Stimulated activated CD8-positive, alpha-beta memory T cell treated with anti-CD3 and anti-CD28 coated beads, Interleukin-2, amount 100 ng/mL, for 1 hour (primary cell): Measurements from ENCODE around the gene GLMN.

Experiments
- DNase-seq, 2 donors: peaks; one replicate each; pipeline ENCODE4 v3.0.0-alpha.2; 2020; ENCODE audit warnings: low read depth in 2 of 2

Gene GLMN, protein sequence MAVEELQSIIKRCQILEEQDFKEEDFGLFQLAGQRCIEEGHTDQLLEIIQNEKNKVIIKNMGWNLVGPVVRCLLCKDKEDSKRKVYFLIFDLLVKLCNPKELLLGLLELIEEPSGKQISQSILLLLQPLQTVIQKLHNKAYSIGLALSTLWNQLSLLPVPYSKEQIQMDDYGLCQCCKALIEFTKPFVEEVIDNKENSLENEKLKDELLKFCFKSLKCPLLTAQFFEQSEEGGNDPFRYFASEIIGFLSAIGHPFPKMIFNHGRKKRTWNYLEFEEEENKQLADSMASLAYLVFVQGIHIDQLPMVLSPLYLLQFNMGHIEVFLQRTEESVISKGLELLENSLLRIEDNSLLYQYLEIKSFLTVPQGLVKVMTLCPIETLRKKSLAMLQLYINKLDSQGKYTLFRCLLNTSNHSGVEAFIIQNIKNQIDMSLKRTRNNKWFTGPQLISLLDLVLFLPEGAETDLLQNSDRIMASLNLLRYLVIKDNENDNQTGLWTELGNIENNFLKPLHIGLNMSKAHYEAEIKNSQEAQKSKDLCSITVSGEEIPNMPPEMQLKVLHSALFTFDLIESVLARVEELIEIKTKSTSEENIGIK

DNA sequence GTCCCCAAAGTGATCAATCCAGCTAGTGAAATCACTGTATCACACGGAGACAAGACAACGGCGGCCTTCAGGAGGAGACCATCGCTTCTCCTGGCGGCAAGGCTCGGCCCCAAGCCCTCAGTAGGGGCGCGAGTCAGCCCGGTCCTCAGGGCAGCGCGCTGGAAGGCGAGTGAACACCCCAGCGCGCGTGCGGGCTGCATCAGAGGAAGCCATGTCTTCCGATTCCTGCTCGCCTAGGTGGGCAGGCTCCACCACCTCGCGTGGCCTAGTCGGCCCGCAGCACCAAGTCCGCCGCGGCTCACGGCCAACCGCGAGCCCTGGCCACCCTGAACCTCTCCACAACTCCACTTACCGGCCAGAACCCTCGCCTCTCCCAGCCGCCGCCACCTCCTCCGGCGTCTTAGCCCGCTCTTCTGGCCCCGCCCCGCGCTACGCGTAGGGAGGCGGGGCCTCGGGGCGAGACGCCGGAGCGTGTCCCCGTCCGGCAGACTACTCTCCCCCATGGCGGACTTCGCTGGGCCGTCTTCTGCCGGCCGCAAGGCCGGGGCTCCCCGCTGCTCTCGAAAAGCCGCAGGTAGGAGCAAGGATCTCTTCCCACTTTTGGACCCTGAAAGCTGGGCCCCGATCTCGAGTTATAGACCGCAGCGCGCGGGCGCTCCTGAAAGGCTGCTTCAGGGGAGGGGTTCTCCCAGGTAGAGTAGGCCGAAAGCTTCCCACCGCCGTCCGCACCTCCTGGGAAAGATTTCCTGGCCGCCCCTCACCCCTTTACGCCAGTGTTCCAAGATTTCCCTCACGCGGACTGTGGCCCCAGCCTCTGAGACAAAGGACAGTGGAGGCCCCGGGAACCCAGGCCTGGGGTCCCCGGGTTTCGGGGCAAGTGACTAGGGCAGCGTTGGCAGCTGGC, at the start of gene GLMN, which contains the start of gene RPAP2:
TSS of gene GLMN (minus strand) at position 415 of the 904 bp plus-strand sequence. CDS start 988 bp downstream, outside the sequence.
TSS of gene RPAP2 (plus strand) at position 487 of the 904 bp plus-strand sequence. CDS start at position 502, 15 bp downstream.
- DNase-seq, result peak; percentile 43 to 54

DNA sequence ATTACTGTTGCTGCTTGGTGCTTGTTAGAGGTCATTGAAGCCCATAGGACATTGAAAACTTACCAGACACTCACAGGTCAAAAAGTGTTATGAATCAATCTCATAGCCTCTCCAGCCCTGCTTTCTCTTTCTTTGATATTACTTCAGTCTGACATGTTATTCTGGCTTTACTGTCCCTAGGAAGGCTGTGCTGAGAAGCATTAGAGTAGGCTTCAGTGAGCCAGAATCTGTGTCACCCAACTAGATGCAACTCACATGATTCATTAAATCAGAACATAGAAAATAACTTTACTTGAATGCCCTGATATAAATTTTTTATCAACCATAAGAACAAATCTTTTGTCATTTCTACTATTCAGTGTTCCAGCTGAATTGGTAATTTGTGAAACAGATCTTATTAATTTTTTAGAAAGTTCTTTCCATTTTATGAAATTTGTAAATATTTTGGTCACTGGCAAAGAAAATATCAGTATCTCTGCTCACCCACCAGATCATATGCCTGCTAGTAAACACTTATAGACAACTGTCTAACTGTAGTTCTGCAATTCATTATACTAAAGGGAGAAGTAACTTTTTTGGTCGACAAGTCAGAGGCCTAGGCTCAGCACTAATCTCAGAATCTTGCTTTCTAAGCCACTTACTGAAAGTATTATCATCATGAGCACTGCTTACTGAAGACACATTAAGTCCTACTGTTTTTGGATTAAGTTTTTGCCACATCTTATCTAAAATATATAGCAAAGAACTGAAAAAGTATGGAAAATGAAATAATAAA, 48.3 kb upstream of the GLMN start:
- DNase-seq, result no peak

DNA sequence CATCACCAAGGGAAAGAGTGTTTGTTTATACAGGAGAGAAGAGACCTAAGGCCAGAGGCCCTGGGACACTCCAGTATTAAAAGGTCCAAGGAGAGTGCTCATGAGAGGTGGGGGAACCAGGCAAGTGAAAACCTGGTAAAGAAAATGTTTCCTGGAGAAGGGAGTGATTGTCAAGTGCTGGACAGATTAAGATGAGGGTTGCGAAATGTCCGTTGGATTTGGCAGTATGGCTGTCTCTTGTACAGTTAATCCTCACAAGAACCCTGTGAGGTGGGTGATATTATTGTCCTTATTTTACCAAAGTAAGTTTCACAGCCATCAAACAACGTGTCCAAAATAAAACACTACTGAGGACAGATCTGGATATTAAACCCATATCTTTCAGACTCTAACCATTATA, 44.3 kb upstream of the GLMN start:
- no peak for DNase-seq

DNA sequence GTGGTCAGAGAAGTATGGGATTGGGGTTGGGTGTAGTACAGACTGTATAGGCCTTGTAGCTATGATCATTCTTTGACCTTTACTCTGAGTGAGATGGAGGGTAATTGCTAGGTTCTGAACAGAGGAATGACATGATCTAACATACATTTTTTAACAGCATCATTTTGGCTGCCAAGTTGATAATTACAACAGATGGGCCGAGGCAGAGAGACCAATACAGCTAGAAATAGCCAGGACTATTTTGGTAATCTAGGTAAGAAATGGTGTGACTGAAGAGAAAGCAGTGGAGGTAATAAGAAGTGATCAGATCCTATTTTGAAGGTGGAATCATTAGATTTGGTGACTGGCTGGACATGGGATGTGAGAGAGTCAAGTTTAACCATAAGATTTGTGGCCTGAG, 43.6 kb upstream of the GLMN start:
- DNase-seq, result no peak

DNA sequence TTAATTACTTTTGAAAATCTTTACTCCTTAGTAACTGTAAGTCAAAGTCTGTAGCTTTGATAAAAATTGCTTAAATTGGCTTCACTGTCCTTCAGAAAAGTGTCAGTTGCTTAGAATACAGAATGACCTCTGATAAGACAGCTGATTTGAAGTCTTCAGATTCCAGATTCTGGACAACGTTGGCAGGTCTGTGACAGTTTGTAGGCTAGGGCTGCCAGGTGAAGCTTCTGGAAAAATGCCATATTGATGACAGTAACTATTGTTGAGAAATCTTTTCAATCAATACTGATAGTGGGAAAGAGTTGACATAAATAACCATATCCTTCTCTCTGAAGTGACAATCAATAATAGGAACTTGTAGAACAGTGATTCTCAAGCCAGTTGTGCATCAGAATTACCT, 41.4 kb upstream of the GLMN start:
- no peak for DNase-seq

DNA sequence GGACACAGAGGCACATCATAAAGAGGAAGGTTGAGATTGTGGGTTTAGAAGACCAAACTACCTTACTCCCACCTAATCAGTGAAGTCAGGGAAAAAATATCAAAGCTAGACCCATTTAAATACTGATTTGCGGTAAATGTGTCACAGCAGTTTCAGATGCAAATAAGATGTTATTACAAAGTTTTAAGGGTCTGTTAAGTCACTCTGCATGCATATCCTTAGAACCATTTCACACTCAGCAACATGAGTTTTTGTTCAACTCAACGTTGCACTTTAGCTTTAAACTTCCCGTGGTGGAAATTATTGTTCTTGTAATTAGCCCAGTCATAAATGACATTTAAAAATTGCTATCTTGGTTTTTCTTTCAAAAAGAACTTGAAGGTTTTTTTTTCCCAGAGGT, 34.9 kb upstream of the GLMN start:
- no peak for DNase-seq

DNA sequence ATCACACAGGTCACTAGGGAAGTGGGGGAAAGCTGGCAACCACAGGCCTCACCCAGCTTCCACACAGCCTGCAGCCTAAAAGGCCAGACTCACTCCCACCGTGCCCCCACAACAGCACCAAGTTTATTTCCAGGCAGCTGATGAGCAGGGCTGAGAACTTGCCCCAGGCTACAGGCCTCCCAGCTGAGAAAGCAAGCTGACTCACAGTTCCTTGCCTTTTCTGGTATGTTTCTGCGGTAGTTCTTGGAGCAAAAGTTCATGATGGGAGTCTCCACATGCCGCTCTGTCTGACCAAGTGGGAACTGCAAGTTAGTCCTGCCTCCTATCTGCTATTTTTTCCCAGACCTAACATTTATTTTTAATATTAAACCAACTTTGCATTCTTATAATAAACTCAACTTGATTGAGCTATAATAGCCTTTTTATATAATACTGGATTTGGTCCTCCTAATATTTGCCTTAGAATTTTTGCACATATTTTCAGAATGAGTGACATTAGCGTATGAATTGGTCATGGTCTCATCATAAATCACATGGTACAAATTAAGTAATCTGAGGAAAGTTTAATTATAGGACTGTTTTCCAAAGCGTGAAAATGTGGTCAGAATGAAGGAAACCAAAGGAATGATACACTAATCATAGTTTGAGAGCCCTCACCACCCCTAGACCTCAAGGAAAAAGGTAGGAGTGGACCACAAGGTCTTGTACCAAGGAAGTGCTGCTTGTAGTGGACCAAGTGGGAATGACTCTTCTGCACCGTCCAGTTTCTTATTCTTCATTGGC, 30.8 kb upstream of the GLMN start:
- no peak for DNase-seq

DNA sequence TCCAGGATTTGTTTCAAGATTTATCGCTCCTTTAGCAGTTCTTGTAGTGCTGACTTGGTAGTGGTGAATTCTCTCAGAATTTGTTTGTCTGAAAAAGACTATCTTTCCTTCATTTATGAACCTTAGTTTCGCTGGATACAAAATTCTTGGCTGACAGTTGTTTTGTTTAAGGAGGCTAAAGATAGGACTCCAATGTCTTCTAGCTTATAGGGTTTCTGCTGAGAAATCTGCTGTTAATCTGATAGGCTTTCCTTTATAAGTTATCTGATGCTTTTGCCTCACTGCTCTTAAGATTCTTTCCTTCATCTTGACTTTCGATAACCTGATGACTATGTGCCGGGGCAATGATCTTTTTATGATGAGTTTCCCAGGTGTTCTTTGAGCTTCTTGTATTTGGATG, 29.0 kb upstream of the GLMN start:
- DNase-seq, result no peak

DNA sequence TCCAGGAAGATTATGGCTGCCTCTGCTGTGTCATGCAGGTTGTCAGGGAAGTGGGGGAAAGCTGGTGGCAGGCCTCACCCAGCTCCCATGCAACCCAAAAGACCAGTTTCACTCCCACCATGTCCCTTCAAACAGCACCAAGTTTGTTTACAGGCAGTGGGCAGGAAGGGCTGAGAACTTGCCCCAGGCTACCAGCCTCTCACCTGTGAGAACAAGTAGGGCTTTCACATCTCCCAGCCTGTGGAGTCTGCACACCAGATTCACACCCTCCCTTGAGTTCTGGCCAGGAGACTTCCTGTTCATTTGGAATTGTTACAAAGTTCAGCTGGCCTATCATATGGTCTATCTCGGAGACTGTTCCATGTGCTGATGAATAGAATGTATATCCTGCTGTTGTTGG, 27.9 kb upstream of the GLMN start:
- no peak for DNase-seq

DNA sequence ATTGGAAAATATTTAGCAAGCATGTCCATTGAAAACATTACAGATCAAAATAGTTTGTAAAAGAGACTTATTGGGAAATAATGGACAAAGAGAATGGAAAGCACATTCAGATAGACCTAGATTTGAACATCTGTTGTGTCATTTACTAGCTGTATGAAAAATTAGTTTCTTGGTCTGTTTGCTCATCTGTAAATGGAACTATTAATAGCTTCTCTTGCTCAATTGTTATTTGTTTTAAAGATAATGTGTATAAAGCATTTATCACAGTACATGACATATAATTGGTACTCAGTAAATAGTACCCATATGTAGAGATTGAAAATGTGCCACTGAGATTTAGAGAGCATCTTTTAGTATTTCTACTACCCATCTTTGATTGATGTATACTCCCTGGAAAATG, 26.0 kb upstream of the GLMN start:
- no peak for DNase-seq

DNA sequence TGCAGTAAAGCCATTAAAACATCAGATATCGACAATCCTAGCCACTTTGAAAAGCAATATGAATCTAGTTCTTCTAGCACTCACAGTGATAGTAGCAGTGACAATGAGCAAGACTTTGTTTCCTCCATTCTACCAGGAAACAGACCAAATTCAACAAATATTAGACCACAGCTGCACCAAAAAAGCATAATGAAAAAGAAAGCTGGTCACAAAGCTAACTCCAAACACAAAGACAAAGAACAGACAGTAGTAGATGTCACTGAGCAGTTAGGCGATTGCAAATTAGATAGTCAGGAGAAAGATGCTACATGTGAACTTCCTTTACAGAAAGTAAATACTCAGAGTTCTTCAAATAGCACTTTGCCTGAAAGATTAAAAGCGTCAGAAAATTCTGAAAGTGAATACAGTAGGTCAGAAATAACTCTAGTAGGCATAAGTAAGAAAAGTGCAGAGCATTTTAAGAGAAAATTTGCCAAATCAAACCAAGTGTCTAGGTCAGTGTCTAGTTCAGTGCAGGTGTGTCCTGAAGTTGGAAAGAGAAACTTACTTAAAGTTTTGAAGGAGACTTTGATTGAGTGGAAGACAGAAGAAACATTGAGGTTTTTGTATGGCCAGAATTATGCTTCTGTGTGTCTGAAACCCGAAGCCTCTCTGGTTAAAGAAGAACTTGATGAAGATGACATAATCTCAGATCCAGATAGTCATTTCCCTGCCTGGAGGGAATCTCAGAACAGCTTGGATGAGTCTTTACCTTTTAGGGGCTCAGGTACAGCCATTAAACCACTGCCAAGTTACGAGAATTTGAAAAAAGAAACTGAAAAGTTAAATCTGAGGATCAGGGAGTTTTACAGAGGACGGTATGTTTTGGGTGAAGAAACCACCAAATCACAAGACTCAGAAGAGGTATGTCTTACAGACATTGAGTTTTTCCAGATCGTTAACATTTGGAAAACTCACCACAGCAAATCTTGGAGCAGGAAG, 25.0 kb upstream of the GLMN start:
- DNase-seq, result no peak

DNA sequence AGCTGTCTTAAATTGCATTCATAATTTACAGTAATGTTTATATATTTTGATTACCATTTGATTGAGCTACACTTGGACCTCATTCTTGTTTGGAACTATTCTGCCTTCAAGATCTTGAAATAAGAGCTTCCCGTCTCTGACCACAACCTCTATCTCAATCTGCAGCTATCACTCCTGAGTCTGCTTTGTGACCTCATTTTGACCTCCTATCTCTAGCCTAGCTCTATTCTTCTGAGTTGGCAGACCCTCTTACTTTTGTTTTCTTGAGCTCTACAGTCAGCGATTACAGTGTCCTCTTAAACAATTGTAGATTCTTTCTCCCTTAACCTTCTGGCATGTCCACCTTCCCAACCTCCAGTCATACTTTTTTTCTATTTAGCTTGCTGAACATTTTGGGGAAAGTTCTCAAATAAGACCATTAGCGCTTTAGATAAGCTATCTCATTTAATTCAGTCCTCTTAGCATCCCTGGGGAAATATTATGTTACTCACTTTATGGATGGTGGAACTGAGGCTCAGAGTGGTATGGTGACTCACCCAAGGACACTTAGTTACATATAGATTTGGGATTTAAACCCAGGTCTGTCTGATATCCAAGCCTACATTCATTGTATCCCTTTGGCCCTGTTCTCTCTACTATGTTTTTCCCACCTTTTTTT, 19.2 kb upstream of the GLMN start:
- no peak for DNase-seq

DNA sequence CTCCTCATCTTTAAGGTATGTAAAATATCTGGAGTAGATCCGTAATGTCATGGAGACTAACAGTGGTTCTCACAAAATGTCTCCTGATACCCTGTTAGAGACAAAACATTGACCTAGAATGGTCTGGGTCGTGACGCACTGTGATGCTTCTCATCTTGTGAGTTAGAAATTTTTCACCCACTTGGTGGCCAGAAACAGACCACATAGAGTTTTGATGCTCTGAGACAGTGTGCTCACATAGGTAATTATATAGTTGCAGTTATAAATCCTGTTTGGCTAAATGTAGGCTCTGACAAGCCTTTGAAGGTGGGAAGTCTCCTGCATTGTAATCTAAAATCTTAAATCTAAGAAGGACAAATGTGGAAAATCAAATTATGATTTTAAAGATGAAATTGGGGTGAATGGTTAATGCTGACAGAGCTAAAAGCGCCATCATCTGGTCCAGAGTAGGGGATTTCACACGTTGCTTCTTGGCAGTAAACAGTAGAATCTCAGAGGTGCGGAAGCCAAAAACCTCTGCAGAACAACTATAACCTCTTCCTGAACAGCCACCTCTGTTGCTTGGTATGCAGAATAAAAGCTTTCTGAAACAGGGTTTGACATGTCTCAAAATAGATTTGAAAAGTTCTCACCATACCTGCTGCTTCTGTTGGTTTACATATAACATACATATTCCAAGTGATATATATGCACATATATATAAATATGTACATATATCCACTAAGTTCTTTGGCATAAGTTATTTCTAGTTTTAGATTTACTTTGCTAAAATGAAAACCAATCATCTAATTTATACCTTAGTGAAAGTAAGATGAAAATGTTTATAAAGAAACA, 17.2 kb upstream of the GLMN start:
- no peak for DNase-seq

DNA sequence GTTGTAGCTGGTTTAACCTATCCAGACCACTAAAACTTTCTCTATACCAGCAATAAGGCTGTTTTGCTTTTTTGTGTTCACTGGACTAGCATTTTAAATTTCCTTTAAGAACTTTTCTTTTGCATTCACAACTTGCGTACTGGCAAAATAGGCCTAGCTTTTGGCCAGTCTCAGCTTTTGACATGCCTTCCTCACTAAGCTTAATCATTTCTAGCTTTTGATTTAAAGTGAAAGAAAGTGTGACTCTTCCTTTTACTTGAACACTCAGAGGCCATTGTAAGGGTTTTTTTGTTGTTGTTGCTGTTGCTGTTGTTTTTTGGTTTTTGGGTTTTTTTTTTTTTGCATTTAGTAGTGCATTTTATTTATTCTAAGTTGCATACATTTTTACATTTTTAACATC, 15.2 kb upstream of the GLMN start:
- no peak for DNase-seq

DNA sequence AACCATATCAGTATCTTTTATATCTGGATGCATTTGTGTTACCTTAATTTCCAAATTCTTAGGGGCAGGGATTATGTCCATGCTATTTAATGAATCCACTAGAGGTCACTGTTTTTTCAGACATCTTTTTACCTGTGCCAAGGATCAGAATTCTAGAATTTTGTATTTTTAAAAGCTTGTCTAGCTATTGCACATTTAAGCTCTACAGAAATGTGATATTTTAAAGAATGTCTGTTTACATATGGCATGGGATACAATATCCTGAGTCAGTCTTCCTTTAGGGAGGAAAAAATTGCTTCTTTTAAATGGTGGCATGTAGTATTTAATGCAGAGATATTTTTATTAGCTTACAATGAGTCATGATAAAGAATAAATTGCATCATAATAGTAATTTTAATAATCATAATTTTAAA, 11.4 kb upstream of the GLMN start:
- no peak for DNase-seq

DNA sequence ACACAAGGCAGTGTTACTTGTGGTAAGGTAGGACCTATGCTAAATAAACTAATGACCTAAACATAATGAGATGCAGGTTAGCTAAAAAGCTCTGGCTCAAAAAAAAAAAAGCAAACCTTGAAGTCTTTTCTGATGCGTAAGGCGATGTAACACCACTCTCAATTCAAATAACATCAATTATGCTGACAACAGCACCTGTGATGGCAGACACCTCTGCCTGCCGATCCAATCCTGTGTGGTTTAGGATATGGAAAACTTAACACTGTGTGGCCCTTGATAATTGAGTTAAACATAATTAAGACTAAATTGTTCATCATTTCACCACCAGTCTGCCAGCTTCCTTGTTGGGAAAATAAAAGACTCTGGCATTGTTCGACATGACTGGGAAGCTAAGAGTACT, 9.2 kb upstream of the GLMN start:
- DNase-seq, result no peak

DNA sequence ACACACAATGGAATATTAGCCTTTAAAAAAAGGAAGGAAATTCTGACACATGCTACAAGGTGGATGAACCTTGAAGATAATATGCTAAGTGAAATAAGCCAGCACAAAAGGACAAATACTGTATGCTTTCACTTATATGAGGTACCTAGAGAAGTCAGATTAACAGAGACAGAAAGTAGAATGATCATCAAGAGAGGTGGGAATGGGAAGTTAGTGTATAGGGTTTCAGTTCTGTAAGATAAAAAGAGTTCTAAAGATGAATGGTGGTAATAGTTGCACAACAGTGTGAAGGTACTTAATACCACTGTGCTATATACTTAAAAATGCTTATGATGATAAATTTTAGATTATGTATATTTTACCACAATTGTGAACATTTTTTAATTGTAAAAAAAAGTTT, 7.2 kb upstream of the GLMN start:
- no peak for DNase-seq

DNA sequence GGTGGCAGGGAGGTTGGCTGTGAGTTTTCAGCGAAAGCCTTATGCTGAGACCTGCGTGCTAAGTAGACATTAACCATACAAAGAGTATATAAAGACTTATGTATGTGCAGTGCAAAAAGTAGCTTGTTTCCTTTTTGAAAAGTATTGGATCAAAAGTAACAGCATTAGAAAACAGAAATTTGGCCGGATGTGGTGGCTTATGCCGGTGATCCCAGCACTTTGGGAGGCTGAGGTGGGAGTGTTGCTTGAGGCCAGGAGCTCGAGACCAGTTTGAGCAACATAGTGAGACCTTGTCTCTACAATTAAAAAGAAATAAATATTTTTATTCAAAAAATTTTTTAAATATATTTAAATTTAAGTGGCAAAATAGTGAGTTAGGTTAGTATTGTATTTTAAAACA, 2.2 kb upstream of the GLMN start:
- DNase-seq, result no peak
